AG04449 (cell line): ENCODE measurements around the gene GSG1.

Experiments
- CTCF ChIA-PET: fragments of 350-600 bp; formaldehyde crosslinking; extraction: SDS; loops from one replicate; lab custom pipeline; 2021; ENCODE audit warnings: antibody characterized with exemption; lab: Yijun Ruan, JAX
- POLR2A ChIA-PET: fragments of 400-600, 350-600 bp; formaldehyde crosslinking; extraction: SDS; loops from one replicate; lab custom pipeline; 2020; ENCODE audit warnings: antibody characterized with exemption, inconsistent platforms; lab: Yijun Ruan, JAX
- DNase-seq: peaks from one replicate; pipeline ENCODE4 v3.0.0-alpha.2; 2010; ENCODE audit warnings: low read depth, low spot score
- H3K4me3 ChIP-seq: 2 replicates; pipeline ENCODE4 v1.5.1; 2011; ENCODE audit warnings: low read depth, mild to moderate bottlenecking, control low read depth, low read length
- TF ChIP-seq, protein P1 (sequence below): IDR thresholded peaks from one replicate; pipeline ENCODE4 v1.5.1; 2011; ENCODE audit warnings: mild to moderate bottlenecking, moderate library complexity, low read length, control low read depth, inconsistent platforms; ENCODE audit not compliant: insufficient read depth; ENCODE audit errors: missing control alignments

GSG1 gene

DNA sequence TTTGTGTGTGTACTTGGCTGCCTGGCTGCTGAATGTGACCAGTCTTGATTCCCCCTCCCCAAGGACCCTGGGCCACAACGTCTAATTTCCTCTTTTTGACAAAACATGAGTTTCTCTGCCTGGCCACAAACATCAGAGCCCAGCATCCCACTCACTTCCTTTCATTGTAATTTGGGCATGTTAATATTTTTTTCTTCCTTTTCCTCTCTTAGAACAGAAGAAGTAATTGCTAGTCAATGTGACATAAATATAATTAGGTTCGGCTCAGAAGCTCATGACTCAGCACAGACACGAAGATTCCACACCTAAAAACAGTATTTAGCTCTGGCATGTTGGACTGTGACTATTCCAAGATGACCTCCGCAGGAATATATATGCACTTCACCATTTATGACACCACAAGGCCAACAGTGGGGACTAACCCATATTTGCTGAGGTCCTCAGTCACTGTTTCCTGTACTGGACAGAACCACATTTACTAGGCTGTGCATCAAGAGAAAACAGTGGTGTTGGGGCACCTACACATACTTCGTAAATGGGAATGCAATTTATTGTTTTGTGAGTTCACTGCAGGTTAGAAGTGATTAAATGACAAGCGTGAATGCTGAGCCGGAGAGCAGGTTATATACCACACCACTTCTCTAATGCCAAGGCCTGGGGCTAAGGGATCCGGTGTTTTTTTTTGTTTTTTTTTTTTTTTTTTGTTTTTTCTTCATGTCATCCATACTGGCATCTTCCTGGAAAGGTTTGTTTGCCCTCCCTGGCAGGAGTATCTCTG lies 4.2 kb downstream of the GSG1 start:
- DNase-seq, result no peak
- H3K4me3 ChIP-seq, result no peak overlapping the region
- ChIA-PET POLR2A (interaction anchor here (0.9 to 3.9 kb wide), 6 partner anchors 97 to 124 kb away, joined by 3 to 20 read pairs (median 4); partner anchors contain the start of gene EMP1), CTCF (interaction anchor here (0.8 to 6.0 kb wide), 9 partner anchors 21 to 136 kb away, joined by 3 to 123 read pairs (median 4); no protein-coding TSS in a partner anchor)
- TF ChIP-seq, protein P1, sequence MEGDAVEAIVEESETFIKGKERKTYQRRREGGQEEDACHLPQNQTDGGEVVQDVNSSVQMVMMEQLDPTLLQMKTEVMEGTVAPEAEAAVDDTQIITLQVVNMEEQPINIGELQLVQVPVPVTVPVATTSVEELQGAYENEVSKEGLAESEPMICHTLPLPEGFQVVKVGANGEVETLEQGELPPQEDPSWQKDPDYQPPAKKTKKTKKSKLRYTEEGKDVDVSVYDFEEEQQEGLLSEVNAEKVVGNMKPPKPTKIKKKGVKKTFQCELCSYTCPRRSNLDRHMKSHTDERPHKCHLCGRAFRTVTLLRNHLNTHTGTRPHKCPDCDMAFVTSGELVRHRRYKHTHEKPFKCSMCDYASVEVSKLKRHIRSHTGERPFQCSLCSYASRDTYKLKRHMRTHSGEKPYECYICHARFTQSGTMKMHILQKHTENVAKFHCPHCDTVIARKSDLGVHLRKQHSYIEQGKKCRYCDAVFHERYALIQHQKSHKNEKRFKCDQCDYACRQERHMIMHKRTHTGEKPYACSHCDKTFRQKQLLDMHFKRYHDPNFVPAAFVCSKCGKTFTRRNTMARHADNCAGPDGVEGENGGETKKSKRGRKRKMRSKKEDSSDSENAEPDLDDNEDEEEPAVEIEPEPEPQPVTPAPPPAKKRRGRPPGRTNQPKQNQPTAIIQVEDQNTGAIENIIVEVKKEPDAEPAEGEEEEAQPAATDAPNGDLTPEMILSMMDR, result no peak

DNA sequence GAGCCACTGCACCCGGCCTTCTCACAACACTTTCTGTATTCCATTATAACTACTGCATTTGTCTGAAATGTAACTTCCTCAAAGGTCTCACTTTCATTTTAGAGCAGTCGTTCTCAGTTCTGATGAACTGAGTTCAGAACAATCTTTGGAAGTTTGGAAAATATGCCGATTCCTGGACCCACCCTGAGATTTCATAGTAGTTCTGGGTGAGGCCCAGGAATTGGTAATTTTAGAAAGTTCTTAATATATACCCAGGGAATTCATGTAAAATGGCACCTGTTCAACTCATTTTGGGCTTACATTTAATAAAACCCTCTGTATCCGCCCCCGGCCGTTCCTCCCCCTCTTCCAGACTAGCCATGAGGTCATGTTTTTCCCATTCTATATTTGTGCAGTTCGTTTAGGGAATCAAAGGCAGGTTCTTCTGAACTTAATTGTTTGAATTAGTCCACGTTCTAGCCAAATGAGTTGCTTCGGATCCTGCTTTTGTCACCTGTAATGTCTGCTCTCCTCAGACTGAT lies 5.9 kb downstream of the GSG1 start:
- POLR2A ChIA-PET, result interaction anchor here (1.1 to 1.7 kb wide), 3 partner anchors 103 to 115 kb away, joined by 3 to 8 read pairs (median 4); no protein-coding TSS in a partner anchor
- H3K4me3 ChIP-seq, result peak overlapping the region; percentile 39
- CTCF ChIA-PET, result interaction anchor here (1.0 to 6.0 kb wide), 6 partner anchors 113 to 137 kb away, joined by 3 to 123 read pairs (median 6); no protein-coding TSS in a partner anchor
- no peak for DNase-seq
- TF ChIP-seq, protein P1, result no peak

DNA sequence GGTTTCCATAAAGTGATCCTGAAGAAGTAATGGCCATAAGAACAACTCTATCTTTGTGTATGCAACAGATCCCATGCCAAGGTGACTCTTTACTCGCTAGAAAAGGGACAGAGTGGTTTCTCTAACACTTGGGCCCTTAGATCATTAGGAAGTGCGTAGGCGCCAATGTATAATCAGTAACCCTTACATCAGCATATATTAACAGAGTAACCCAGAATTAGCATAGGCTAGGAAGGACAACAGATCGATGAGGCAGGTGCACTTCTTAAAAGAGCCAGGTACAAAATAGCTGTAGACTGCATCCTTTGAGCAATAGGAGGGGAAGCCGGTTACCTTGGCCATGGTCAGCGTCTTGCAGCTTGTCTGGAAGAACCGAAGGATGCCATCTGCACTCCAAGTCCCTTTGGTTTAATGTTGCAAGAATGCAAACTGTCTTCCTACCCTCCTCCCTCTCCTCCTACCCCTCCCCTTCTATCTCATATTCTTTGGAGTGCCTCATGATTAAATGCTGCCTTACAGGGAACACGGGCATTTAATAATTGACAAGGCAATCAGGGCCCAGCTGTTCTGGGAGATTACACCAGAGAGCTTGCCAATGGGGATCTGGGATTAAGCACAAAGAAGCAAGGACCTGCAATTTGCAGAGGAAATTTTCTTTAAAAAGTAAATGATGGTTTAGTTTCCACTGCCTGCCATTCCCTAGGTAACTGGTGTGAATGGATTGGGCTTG lies 8.0 kb downstream of the GSG1 start:
- TF ChIP-seq, protein P1, result no peak
- no peak for DNase-seq
- ChIA-PET CTCF (interaction anchor here (1.0 to 5.7 kb wide), 6 partner anchors 112 to 179 kb away, joined by 3 to 51 read pairs (median 6); no protein-coding TSS in a partner anchor), POLR2A (no interaction called here)
- H3K4me3 ChIP-seq, result no peak overlapping the region

DNA sequence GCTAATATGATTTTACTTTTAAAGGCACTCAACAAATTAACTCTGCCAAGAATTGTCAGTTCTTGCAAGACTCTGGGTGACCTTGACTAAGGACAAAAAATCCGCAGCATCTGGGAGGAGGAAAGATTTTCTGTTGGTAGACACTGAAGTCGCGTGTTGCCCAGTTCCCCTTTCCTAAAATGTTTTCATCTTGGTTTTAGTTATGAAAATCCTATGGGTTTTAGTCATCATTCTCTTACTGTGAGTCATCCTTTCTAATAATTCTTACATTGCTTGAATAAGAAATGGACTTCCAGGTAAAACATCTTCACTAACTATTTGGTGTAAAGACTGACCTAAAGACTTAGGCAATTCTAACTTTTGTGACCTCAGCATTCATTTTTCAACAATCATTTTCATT lies 9.1 kb downstream of the GSG1 start:
- no peak for DNase-seq
- CTCF ChIA-PET, result interaction anchor here (0.8 to 5.7 kb wide), 9 partner anchors 15 to 306 kb away, joined by 3 to 51 read pairs (median 4); no protein-coding TSS in a partner anchor
- POLR2A ChIA-PET, result no interaction called here
- no peak overlapping the region for H3K4me3 ChIP-seq
- TF ChIP-seq, protein P1, result no peak

DNA sequence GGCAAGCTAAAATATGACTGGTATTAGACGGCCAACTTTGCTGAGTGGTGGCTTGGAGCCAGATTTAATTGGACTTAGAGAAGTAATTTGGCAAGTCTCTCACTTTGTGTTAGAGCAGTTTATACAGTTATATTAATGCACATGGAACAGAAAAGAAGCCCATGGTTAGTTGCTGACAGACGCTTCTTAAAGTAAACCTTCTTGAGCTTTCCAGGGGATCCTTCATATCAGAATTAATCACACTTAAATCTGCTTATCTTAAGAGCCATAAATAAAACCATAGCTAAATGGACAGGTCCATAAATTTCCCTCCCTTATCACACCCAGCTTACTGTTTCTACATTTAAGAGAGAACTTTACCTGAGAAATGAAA lies 9.6 kb downstream of the GSG1 start:
- no peak overlapping the region for H3K4me3 ChIP-seq
- CTCF ChIA-PET, result interaction anchor here (0.8 to 5.7 kb wide), 9 partner anchors 14 to 305 kb away, joined by 3 to 51 read pairs (median 4); no protein-coding TSS in a partner anchor
- TF ChIP-seq, protein P1, result no peak
- POLR2A ChIA-PET, result no interaction called here
- no peak for DNase-seq
